MG63 (cell line): ENCODE measurements around the gene ZNG1B. TPM values are rescaled to one million over a fixed set of nuclear protein-coding genes. Genes with fewer than 3 reads are reported as not detected.
"Not testable (repeated sequence)": the region's sequence is repeated elsewhere in the genome, so short reads cannot be mapped to it uniquely, and the experiment has no call there.

Experiments used
- DNase-seq: peaks from one replicate; pipeline ENCODE4 v3.0.0-alpha.2; 2020
- H3K27me3 ChIP-seq: fragments of 250-450 bp; sonication (Bioruptor Pico); 2 replicates; pipeline ENCODE4 v1.5.1; 2020; ENCODE audit warnings: mild to moderate bottlenecking, moderate library complexity
- H3K36me3 ChIP-seq: fragments of 250-450 bp; sonication (Bioruptor Pico); 2 replicates; pipeline ENCODE4 v1.5.1; 2020; ENCODE audit warnings: mild to moderate bottlenecking, moderate library complexity
- H3K4me3 ChIP-seq: fragments of 250-450 bp; sonication (Bioruptor Pico); 2 replicates; pipeline ENCODE4 v1.5.1; 2020; ENCODE audit warnings: mild to moderate bottlenecking, moderate library complexity
- H3K9me3 ChIP-seq: fragments of 250-450 bp; sonication (Bioruptor Pico); 2 replicates; pipeline ENCODE4 v1.5.1; 2020; ENCODE audit warnings: mild to moderate bottlenecking, moderate library complexity
- total RNA-seq: library from RNA; depleted of rRNA; stranded (reverse); fragments of >200 nt; shearing (Covaris generic); gene quantifications from 2 replicates; pipeline ENCODE4 v1.2.3, GENCODE V29; 2014; ENCODE audit warnings: low replicate concordance

Gene ZNG1B
- total RNA-seq, 1 experiment from 2014 or later, result 12.9 TPM

- DNase-seq, H3K4me3 ChIP-seq, H3K9me3 ChIP-seq, H3K36me3 ChIP-seq: not testable (repeated sequence)
- H3K27me3 ChIP-seq, result peaks cover 30% of the 10 kb centered on the region
Measured at GRCh38 chr2:113499886-113500722, 62.6 kb downstream of the ZNG1B start.

DNA sequence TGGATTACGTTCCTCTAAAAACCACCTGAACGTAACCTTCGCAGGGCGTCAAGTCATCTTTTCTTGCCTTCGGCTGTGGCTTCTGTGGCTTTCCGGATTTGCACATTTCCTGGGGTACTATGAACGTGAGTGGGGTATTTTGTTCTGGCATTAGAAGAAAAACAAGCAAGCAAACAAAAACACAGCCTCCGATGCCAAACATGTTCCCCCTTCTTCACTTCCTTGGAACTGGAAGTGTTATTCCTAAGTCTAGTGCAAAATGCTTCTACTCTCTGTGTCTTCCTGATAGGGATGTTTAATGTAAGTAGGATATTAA, 63.2 kb downstream of the ZNG1B start:
- H3K27me3 ChIP-seq, result peaks cover 30% of the 10 kb centered on the region
- H3K9me3 ChIP-seq, DNase-seq, H3K36me3 ChIP-seq, H3K4me3 ChIP-seq: not testable (repeated sequence)

DNA sequence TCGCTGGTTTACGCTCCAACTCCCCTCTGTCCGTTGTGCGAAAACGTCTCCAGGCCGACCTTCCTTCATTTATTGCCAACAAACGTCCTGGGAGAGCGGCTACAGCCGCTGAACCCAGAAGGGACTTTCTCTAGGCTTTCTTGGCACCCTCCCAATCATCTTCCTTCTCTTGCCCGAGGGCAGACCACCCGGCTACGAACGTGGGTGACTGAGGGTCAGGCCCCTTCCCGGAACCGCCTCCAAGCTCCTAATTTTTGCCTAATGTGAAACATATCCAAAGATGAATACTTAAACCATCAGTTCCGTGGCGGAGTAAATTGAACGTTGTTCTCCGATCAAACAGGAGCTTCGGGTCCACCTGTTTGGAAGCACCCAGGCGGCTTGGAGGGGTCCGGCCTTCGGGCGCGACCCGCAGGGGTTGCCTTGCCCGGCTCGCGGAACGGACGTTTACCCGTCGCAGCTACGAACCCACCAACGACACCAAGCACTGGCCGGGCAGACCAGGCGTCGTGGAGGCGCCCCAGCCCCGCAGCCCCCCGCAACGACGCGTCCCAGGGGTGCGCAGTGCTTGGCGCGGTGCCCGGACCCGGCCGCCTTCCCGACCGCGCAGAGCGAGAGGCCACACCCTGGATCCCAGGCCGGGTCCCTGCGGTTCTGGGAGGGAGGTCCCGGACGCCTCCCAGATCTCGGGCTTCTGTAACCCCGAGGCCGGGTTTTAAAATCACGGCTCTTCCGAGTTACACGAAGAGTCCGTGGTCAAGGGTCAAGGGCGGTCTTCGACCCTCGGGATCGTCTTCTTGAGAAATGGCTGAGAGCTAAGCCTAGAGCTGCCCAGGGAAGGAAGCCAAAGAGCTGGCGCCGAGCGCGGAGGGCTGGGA, 65.0 kb downstream of the ZNG1B start:
- H3K4me3 ChIP-seq, result peak overlapping the region; percentile 35
- H3K27me3 ChIP-seq, result peaks cover 35% of the 10 kb centered on the region
- H3K36me3 ChIP-seq, DNase-seq, H3K9me3 ChIP-seq: not testable (repeated sequence)

DNA sequence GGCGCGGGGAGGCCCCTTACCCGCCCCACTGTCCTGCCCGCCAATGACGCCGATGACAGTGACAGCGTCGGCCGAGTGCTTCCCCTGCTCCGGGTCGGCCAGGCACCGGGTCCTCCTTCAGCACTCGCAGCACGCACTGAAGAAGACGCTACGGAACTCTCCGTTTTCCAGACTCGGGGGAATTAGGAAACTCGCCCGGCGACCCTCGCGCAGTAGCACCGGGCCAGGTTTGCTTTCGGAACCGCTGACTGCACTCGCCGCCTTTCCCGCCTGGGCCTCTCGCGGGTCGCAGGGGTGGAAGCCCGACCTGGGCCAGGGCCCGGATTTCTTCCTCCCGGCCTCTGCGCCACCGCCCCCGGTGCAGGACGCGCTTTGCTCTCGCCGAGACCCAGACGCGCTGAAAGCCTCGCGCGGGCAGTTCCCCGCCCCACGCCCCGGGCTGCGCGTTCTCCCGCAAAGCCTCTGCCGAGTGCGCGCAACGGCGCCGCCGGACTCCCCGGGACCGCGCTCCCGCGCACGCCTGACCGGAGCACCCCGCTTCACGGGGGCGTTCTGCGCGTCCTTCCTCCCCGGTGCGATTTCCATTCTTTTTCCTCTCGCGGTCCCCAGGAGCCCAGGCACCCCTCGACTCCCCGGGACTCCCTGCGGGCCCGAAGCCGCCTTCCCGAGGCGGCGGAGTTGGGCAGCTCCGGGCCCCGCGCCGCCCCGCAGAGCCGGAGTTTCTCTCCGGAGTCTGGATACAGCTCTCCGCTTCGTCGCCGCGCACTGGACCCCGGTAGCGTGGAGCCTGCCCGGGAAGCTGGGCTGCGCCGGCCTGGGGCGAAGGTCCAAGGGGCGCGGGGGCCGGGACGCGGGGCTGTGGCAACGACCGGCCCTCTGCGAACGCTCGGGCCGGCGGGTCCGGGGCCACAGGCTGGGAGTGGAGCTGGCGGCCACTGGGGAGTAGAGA, 65.9 kb downstream of the ZNG1B start:
- H3K27me3 ChIP-seq, result peaks cover 35% of the 10 kb centered on the region
- H3K36me3 ChIP-seq, H3K9me3 ChIP-seq: not testable (repeated sequence)
- DNase-seq, result peak; percentile 26
- H3K4me3 ChIP-seq, result peak overlapping the region; percentile 35

GRCh38 chr2:113504081-113504480, 66.6 kb downstream of the ZNG1B start:
- H3K36me3 ChIP-seq, H3K4me3 ChIP-seq, DNase-seq, H3K9me3 ChIP-seq: not testable (repeated sequence)
- peaks cover 35% of the 10 kb centered on the region for H3K27me3 ChIP-seq

DNA sequence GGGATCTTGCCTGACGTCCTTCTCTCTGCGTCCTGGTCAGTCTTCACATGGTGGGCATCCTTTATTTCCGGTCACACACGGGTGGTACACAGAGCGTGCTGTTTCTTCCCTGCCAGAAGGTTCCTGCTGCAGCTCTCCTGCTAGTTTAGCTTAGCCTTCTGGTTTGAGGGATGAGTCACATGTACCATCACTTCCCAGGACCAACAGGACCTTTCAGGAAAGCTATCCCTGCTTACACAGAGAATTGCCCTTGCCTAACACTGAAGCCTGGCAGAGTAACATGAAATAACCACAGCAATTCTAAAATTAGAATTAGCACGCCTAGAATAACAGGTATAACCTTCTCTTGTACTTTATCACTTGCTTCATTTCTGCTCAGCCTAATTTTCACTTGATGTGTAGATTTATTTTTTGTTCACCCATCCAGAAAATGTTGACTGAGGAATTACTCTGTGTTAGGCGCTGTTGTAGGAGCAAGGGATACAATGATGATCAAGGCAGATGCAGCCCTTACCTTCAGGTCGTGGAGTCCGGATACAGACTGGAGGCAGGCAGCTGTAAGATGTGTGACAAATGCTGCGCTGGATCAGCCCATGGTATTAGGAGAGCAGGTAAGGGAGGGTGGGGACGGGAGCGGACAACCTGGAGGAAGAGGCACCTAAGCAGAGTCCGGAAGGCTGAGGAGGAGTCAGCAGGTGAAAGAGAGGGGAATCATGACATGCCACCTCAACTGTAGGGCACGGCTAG, 70.1 kb downstream of the ZNG1B start:
- DNase-seq, H3K9me3 ChIP-seq, H3K36me3 ChIP-seq, H3K4me3 ChIP-seq: not testable (repeated sequence)
- H3K27me3 ChIP-seq, result peaks cover 23% of the 10 kb centered on the region

- DNase-seq, H3K4me3 ChIP-seq, H3K36me3 ChIP-seq, H3K9me3 ChIP-seq: not testable (repeated sequence)
- H3K27me3 ChIP-seq, result peaks cover 17% of the 10 kb centered on the region
Measured at GRCh38 chr2:113508187-113508586, 70.7 kb downstream of the ZNG1B start.

GRCh38 chr2:113510913-113511312, 73.4 kb downstream of the ZNG1B start:
- H3K36me3 ChIP-seq, H3K4me3 ChIP-seq, DNase-seq, H3K9me3 ChIP-seq, H3K27me3 ChIP-seq: not testable (repeated sequence)

DNA sequence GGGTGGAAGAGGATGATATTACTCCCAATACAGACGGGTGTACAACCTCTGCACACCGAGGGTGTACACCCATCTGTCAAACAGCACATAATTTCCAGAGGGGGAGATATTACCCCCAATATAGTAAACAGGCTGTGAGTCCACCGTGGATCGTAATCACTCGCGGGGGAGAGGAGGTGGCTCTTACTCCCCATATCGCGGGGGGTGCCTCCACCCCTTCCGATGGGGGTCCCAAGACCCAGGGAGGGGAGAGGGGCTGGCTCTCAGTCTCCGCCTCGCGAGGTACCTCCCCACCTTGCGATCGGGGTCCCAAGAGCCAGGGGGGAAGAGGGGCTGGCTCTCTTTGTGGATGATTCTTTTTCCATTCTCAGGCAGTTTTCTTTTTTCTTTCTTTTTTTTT, 74.4 kb downstream of the ZNG1B start:
- H3K27me3 ChIP-seq, H3K9me3 ChIP-seq, H3K4me3 ChIP-seq, DNase-seq, H3K36me3 ChIP-seq: not testable (repeated sequence)

DNA sequence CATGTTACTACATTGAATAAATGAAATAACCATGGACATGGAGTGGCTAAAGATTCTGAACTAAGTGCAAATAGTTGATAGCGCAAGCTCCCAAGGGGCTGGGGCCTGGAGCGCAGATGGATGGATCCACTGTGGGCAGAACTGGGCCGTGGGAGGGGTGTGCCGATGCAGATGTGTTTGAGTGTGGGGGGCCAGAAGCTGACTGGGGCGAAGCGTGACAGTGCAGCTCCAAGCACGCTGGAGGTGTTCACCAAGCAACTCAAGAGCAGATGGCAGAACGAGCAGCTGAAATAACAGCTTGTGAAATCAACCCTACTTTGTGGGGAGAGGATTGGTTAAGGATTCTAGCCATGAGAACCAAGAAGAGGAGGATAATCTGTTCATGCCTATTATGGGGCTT, 78.0 kb downstream of the ZNG1B start:
- H3K9me3 ChIP-seq, H3K4me3 ChIP-seq, H3K27me3 ChIP-seq, DNase-seq, H3K36me3 ChIP-seq: not testable (repeated sequence)

DNA sequence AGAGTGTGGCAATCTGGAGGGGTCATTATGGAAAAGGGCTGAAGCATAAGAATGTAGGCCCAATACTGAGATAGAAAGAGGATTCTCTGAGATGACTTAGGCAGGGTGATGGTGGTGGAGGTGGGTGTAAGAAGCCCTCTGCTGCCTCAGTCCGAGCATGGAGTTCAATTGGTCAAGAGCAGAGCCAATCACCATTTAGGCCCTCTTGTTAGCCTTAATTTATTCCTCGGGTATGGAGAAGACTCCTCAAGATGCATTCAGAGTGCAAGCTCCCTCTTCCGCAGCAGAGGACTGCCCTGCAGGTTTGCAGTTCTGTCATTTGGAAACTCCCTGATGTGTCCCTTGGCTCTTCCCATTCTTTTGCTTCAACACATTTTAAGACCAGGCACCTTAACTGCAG, 78.5 kb downstream of the ZNG1B start:
- not testable (repeated sequence) for DNase-seq, H3K36me3 ChIP-seq, H3K4me3 ChIP-seq, H3K9me3 ChIP-seq, H3K27me3 ChIP-seq

DNA sequence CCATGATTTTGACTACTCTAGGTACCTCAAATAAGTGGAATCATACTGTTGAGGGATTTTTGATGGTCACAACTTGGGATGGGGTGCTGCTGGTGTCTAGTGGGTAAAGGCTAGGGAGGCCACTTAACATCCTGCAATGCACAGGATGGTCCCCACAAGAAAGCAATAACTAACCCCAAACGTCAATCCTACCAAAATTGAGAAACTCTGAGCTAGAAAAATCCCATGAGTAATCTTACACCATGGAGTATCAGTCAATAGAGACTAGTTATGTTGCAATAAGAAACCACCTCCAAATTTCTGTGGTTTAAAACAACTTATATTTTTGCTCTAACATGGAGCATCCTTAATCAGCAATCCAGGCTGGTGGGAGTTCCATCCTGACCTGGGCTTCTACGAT, 79.5 kb downstream of the ZNG1B start:
- H3K9me3 ChIP-seq, result not testable (repeated sequence)

GRCh38 chr2:113520837-113521236, 83.3 kb downstream of the ZNG1B start:
- not testable (repeated sequence) for DNase-seq, H3K9me3 ChIP-seq, H3K36me3 ChIP-seq, H3K27me3 ChIP-seq, H3K4me3 ChIP-seq

More for the DNA sequence above, 79.5 kb downstream of the ZNG1B start:
- H3K36me3 ChIP-seq, DNase-seq, H3K4me3 ChIP-seq, H3K27me3 ChIP-seq: not testable (repeated sequence)

DNA sequence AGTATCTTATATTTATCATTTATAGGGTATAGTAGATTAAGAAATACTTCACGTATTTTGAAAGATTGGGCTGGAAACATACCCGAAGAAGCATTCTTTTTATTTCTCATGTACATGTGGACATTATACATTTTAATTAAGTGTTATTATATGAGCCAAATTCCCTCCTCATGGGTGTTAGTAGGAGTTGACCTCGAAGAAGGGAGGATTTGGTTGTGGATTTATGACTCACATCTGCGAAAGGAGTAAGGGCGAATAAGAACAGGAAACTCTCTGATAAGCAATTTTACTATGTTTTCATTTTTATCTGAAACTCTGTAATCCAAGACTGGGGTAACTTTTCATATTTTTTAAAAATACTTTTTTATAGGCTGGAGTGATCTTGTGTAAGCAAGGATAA, 84.0 kb downstream of the ZNG1B start:
- not testable (repeated sequence) for DNase-seq, H3K27me3 ChIP-seq, H3K36me3 ChIP-seq, H3K4me3 ChIP-seq, H3K9me3 ChIP-seq

GRCh38 chr2:113524986-113525385, 87.5 kb downstream of the ZNG1B start:
- DNase-seq, H3K27me3 ChIP-seq, H3K9me3 ChIP-seq, H3K4me3 ChIP-seq, H3K36me3 ChIP-seq: not testable (repeated sequence)

- not testable (repeated sequence) for H3K4me3 ChIP-seq, H3K36me3 ChIP-seq, DNase-seq, H3K27me3 ChIP-seq, H3K9me3 ChIP-seq
Measured at GRCh38 chr2:113527350-113528045, 90.0 kb downstream of the ZNG1B start.
